ENCODE results near the gene GTSE1. TPM values are rescaled to one million over a fixed set of nuclear protein-coding genes. Genes with fewer than 3 reads are reported as not detected.

The GTSE1 gene
- total RNA-seq, 1 experiment from 2014 or later: 55.1 TPM

DNA sequence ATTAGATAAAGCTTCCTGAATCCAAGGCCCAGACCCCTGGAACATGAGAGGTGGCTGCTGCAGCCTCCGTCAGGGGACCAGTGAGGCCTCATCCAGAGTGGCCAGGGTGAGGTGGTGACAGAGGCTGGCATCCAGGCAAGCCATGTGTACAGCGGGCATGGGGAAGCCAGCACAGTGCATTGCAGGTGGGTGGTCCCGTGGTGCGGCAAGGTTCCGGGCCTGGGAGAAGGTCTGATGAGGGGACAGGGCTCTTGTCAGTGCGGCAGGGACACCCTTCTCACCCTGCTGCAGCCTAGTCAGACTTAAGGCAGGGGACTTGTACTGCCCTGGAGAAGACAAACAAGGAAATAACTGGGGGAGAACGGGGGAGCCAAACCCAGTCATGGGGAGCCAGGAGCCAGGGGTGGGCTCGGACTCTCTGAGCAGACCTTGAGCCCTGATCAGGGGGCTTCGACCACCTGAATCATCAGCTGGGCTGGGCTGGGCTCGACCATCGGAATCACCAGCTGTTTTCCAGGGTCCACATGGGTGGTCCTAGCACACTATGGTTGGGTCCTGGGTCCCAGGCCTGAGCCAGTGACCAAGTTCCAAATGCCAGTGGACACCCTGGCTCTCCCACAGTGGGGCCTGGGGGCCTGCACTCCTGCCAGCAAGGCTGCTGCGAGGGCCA lies 23.8 kb upstream of the GTSE1 start:
- H3K4me3 ChIP-seq (ENCODE audit: low read depth, low read length): no peak overlapping the region
- H3K4me1 ChIP-seq: peaks cover 6% of the 10 kb centered on the region; the same call in 1 of the 2 replicates
- no peaks in the 10 kb centered on the region for H3K9me3 Mint-ChIP-seq (ENCODE audit: unreplicated experiment)
- peaks cover 51% of the 10 kb centered on the region for H3K36me3 Mint-ChIP-seq (ENCODE audit: insufficient read depth, unreplicated experiment)
- no peak for DNase-seq
- ChIA-PET CTCF (no interaction called here), POLR2A (no interaction called here)
- intact Hi-C loops (cut with micrococcal nuclease; ENCODE audit: unreplicated experiment): no loop called here
- no peak overlapping the region for H3K4me3 Mint-ChIP-seq (ENCODE audit: unreplicated experiment)
- no peaks in the 10 kb centered on the region for H3K27me3 Mint-ChIP-seq (ENCODE audit: insufficient read depth, unreplicated experiment)
- TF ChIP-seq, protein P1, sequence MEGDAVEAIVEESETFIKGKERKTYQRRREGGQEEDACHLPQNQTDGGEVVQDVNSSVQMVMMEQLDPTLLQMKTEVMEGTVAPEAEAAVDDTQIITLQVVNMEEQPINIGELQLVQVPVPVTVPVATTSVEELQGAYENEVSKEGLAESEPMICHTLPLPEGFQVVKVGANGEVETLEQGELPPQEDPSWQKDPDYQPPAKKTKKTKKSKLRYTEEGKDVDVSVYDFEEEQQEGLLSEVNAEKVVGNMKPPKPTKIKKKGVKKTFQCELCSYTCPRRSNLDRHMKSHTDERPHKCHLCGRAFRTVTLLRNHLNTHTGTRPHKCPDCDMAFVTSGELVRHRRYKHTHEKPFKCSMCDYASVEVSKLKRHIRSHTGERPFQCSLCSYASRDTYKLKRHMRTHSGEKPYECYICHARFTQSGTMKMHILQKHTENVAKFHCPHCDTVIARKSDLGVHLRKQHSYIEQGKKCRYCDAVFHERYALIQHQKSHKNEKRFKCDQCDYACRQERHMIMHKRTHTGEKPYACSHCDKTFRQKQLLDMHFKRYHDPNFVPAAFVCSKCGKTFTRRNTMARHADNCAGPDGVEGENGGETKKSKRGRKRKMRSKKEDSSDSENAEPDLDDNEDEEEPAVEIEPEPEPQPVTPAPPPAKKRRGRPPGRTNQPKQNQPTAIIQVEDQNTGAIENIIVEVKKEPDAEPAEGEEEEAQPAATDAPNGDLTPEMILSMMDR (IDR thresholded peaks at IDR 0.05; ENCODE audit: insufficient read depth in 1 of 2, low read depth in 1 of 2, low read length in 1 of 2, severe bottlenecking in 1 of 2, unreplicated experiment in 1 of 2): no peak
- no TSS peak for BruUV-seq (replicated peaks)
- no peaks in the 10 kb centered on the region for H3K27me3 ChIP-seq (replicated peaks; ENCODE audit: control insufficient read depth, insufficient read depth, low read length)
- H3K4me1 Mint-ChIP-seq (ENCODE audit: low read depth, unreplicated experiment): peaks cover 5% of the 10 kb centered on the region
- H3K36me3 ChIP-seq (ENCODE audit: control insufficient read depth, insufficient read depth, low read length): peaks cover 6% of the 10 kb centered on the region
- no peak overlapping the region for H3K27ac Mint-ChIP-seq (ENCODE audit: unreplicated experiment)
- H3K9me3 ChIP-seq: no peaks in the 10 kb centered on the region

GRCh38 chr22:46273432-46274148 lies 23.1 kb upstream of the GTSE1 start:
- H3K4me1 Mint-ChIP-seq (ENCODE audit: low read depth, unreplicated experiment): peaks cover 5% of the 10 kb centered on the region
- Histone ChIP-seq H3K27me3 (replicated peaks; ENCODE audit: control insufficient read depth, insufficient read depth, low read length) (no peaks in the 10 kb centered on the region), H3K4me3 (ENCODE audit: low read depth, low read length) (no peak overlapping the region), H3K4me1 (peaks cover 6% of the 10 kb centered on the region; the same call in 1 of the 2 replicates), H3K36me3 (ENCODE audit: control insufficient read depth, insufficient read depth, low read length) (peaks cover 6% of the 10 kb centered on the region), H3K9me3 (no peaks in the 10 kb centered on the region)
- no peaks in the 10 kb centered on the region for H3K9me3 Mint-ChIP-seq (ENCODE audit: unreplicated experiment)
- ChIA-PET CTCF (no interaction called here), POLR2A (no interaction called here)
- no peaks in the 10 kb centered on the region for H3K27me3 Mint-ChIP-seq (ENCODE audit: insufficient read depth, unreplicated experiment)
- no peak overlapping the region for H3K27ac Mint-ChIP-seq (ENCODE audit: unreplicated experiment)
- peaks cover 47% of the 10 kb centered on the region for H3K36me3 Mint-ChIP-seq (ENCODE audit: insufficient read depth, unreplicated experiment)
- no peak overlapping the region for H3K4me3 Mint-ChIP-seq (ENCODE audit: unreplicated experiment)
- no TSS peak for BruUV-seq (replicated peaks)
- TF ChIP-seq, protein P1 (IDR thresholded peaks at IDR 0.05; ENCODE audit: insufficient read depth in 1 of 2, low read depth in 1 of 2, low read length in 1 of 2, severe bottlenecking in 1 of 2, unreplicated experiment in 1 of 2): no peak
- no peak for DNase-seq
- intact Hi-C loops (cut with micrococcal nuclease; ENCODE audit: unreplicated experiment): no loop called here

GRCh38 chr22:46274381-46274780 lies 22.3 kb upstream of the GTSE1 start:
- H3K4me1 ChIP-seq: no peaks in the 10 kb centered on the region
- CTCF ChIA-PET: no interaction called here
- H3K36me3 ChIP-seq (ENCODE audit: control insufficient read depth, insufficient read depth, low read length): peaks cover 8% of the 10 kb centered on the region
- H3K4me1 Mint-ChIP-seq (ENCODE audit: low read depth, unreplicated experiment): peaks cover 5% of the 10 kb centered on the region
- no peaks in the 10 kb centered on the region for H3K27me3 Mint-ChIP-seq (ENCODE audit: insufficient read depth, unreplicated experiment)
- BruUV-seq (replicated peaks): no TSS peak
- POLR2A ChIA-PET: no interaction called here
- peaks cover 47% of the 10 kb centered on the region for H3K36me3 Mint-ChIP-seq (ENCODE audit: insufficient read depth, unreplicated experiment)
- no peak overlapping the region for H3K4me3 Mint-ChIP-seq (ENCODE audit: unreplicated experiment)
- intact Hi-C loops (cut with micrococcal nuclease; ENCODE audit: unreplicated experiment): no loop called here
- H3K27ac Mint-ChIP-seq (ENCODE audit: unreplicated experiment): no peak overlapping the region
- no peak for DNase-seq
- H3K4me3 ChIP-seq (ENCODE audit: low read depth, low read length): no peak overlapping the region
- TF ChIP-seq, protein P1 (IDR thresholded peaks at IDR 0.05; ENCODE audit: insufficient read depth in 1 of 2, low read depth in 1 of 2, low read length in 1 of 2, severe bottlenecking in 1 of 2, unreplicated experiment in 1 of 2): no peak
- no peaks in the 10 kb centered on the region for H3K27me3 ChIP-seq (replicated peaks; ENCODE audit: control insufficient read depth, insufficient read depth, low read length)
- no peaks in the 10 kb centered on the region for H3K9me3 ChIP-seq
- H3K9me3 Mint-ChIP-seq (ENCODE audit: unreplicated experiment): no peaks in the 10 kb centered on the region
